ENCODE data around the gene SYT11.

Gene SYT11

GRCh38 chr1:155932081-155932480 lies 72.7 kb downstream of the SYT11 start:
- TF ChIP-seq EZH2phosphoT487 (IDR thresholded peaks at IDR 0.05; ENCODE audit: low read length) (no peak), CTCF (IDR thresholded peaks at IDR 0.05; ENCODE audit: low read length) (no peak), EZH2 (optimal IDR thresholded peaks at IDR 0.05; ENCODE audit: low read depth, low read length) (no peak)
- Histone ChIP-seq H3K36me3 (replicated peaks; ENCODE audit: insufficient read depth, low read length) (peaks cover 20% of the 10 kb centered on the region), H3K27ac (ENCODE audit: low read length) (no peak overlapping the region), H3K79me2 (ENCODE audit: low read length) (peaks cover 73% of the 10 kb centered on the region), H3K4me1 (ENCODE audit: low read length) (peaks cover 15% of the 10 kb centered on the region), H3K4me2 (ENCODE audit: low read depth, low read length) (peak overlapping the region; percentile 86), H4K20me1 (ENCODE audit: insufficient read depth, low read length) (peaks cover 13% of the 10 kb centered on the region), H3K9ac (ENCODE audit: low read length) (peak overlapping the region; percentile 15; the same call in 1 of the 2 replicates), H3K9me2 (replicated peaks; ENCODE audit: insufficient read depth, low read length) (no peaks in the 10 kb centered on the region), H3K27me3 (replicated peaks; ENCODE audit: insufficient read depth, low read length) (no peaks in the 10 kb centered on the region), H3F3A (ENCODE audit: insufficient read depth, low read length) (peaks cover 24% of the 10 kb centered on the region), H3K9me3 (replicated peaks; ENCODE audit: insufficient read depth, low read length) (no peaks in the 10 kb centered on the region), H3K4me3 (ENCODE audit: low read length) (peak overlapping the region; percentile 3; the same call in 1 of the 2 replicates), H2AFZ (ENCODE audit: low read length) (no peak overlapping the region)
- DNase-seq = no peak

- Histone ChIP-seq H3K4me1 (ENCODE audit: low read length) (peaks cover 15% of the 10 kb centered on the region), H3K27me3 (replicated peaks; ENCODE audit: insufficient read depth, low read length) (no peaks in the 10 kb centered on the region), H3K36me3 (replicated peaks; ENCODE audit: insufficient read depth, low read length) (peaks cover 17% of the 10 kb centered on the region), H3K4me2 (ENCODE audit: low read depth, low read length) (peak overlapping the region; percentile 86), H3K4me3 (ENCODE audit: low read length) (no peak overlapping the region; the same call in 1 of the 2 replicates), H3K9me2 (replicated peaks; ENCODE audit: insufficient read depth, low read length) (no peaks in the 10 kb centered on the region), H2AFZ (ENCODE audit: low read length) (no peak overlapping the region), H3F3A (ENCODE audit: insufficient read depth, low read length) (peaks cover 24% of the 10 kb centered on the region), H4K20me1 (ENCODE audit: insufficient read depth, low read length) (peaks cover 13% of the 10 kb centered on the region), H3K27ac (ENCODE audit: low read length) (no peak overlapping the region), H3K9ac (ENCODE audit: low read length) (peak overlapping the region; percentile 15; the same call in 1 of the 2 replicates), H3K9me3 (replicated peaks; ENCODE audit: insufficient read depth, low read length) (no peaks in the 10 kb centered on the region), H3K79me2 (ENCODE audit: low read length) (peaks cover 69% of the 10 kb centered on the region)
- DNase-seq = no peak
- TF ChIP-seq CTCF (IDR thresholded peaks at IDR 0.05; ENCODE audit: low read length) (no peak), EZH2 (optimal IDR thresholded peaks at IDR 0.05; ENCODE audit: low read depth, low read length) (no peak), EZH2phosphoT487 (IDR thresholded peaks at IDR 0.05; ENCODE audit: low read length) (no peak)
Observed at GRCh38 chr1:155932487-155932886, 73.1 kb downstream of the SYT11 start.

GRCh38 chr1:155933591-155934096 lies 74.3 kb downstream of the SYT11 start:
- Histone ChIP-seq H3K27me3 (replicated peaks; ENCODE audit: insufficient read depth, low read length) (no peaks in the 10 kb centered on the region), H2AFZ (ENCODE audit: low read length) (peak overlapping the region; percentile 18), H3K4me3 (ENCODE audit: low read length) (peak overlapping the region; percentile 85), H3K9ac (ENCODE audit: low read length) (peak overlapping the region; percentile 91), H3K36me3 (replicated peaks; ENCODE audit: insufficient read depth, low read length) (peaks cover 17% of the 10 kb centered on the region), H4K20me1 (ENCODE audit: insufficient read depth, low read length) (peaks cover 13% of the 10 kb centered on the region), H3K4me2 (ENCODE audit: low read depth, low read length) (peak overlapping the region; percentile 86), H3K9me3 (replicated peaks; ENCODE audit: insufficient read depth, low read length) (no peaks in the 10 kb centered on the region), H3K9me2 (replicated peaks; ENCODE audit: insufficient read depth, low read length) (no peaks in the 10 kb centered on the region), H3K4me1 (ENCODE audit: low read length) (peaks cover 19% of the 10 kb centered on the region), H3F3A (ENCODE audit: insufficient read depth, low read length) (peaks cover 28% of the 10 kb centered on the region), H3K27ac (ENCODE audit: low read length) (peak overlapping the region; percentile 67), H3K79me2 (ENCODE audit: low read length) (peaks cover 59% of the 10 kb centered on the region)
- TF ChIP-seq CTCF (IDR thresholded peaks at IDR 0.05; ENCODE audit: low read length) (no peak), EZH2 (optimal IDR thresholded peaks at IDR 0.05; ENCODE audit: low read depth, low read length) (no peak), EZH2phosphoT487 (IDR thresholded peaks at IDR 0.05; ENCODE audit: low read length) (no peak)
- no peak for DNase-seq
